Skeletal muscle tissue (tissue), 4 donors: ENCODE data around the gene KRTAP13-3. TPM values are rescaled to one million over a fixed set of nuclear protein-coding genes. Genes with fewer than 3 reads are reported as not detected.

ENCODE experiments used
- H3K27ac ChIP-seq: one replicate; pipeline ENCODE4 v1.7.0; 2013; ENCODE audit warnings: mild to moderate bottlenecking, low read depth, low read length, inconsistent platforms
- H3K27me3 ChIP-seq, 3 donors: one replicate each; pipeline ENCODE4 v1.7.0; 2013; ENCODE audit warnings: low read length in 3 of 3; ENCODE audit not compliant: control insufficient read depth in 3 of 3, insufficient read depth in 3 of 3
- H3K36me3 ChIP-seq, 3 donors: one replicate each; pipeline ENCODE4 v1.7.0; 2013; ENCODE audit warnings: low read length in 3 of 3; ENCODE audit not compliant: control insufficient read depth in 3 of 3, insufficient read depth in 3 of 3
- H3K4me1 ChIP-seq, 3 donors: one replicate each; pipeline ENCODE4 v1.7.0; 2013; ENCODE audit warnings: low read length in 3 of 3, mild to moderate bottlenecking in 3 of 3; ENCODE audit not compliant: control insufficient read depth in 3 of 3, insufficient read depth in 3 of 3
- H3K4me3 ChIP-seq, 3 donors: one replicate each; pipeline ENCODE4 v1.7.0; 2013; ENCODE audit warnings: low read length in 3 of 3
- H3K9ac ChIP-seq, 3 donors: one replicate each; pipeline ENCODE4 v1.7.0; 2013; ENCODE audit warnings: low read length in 3 of 3, mild to moderate bottlenecking in 3 of 3, moderate library complexity in 2 of 3, low read depth in 1 of 3
- H3K9me3 ChIP-seq, 3 donors: one replicate each; pipeline ENCODE4 v1.7.0; 2013; ENCODE audit warnings: low read length in 3 of 3; ENCODE audit not compliant: control insufficient read depth in 3 of 3
- total RNA-seq: library from RNA; depleted of rRNA; stranded (reverse); fragments of >200 nt; gene quantifications from one replicate; pipeline ENCODE4 v1.2.3, GENCODE V29; 2014
- donor health status: Osteomylitis.

Gene KRTAP13-3
- total RNA-seq, 1 donor from 2014 or later: not detected

GRCh38 chr21:30430170-30430655 lies 4.5 kb upstream of the KRTAP13-3 start, which contains the start of gene KRTAP13-4:
Gene KRTAP13-4 (plus strand): TSS chr21:30430220. CDS start chr21:30430276, 56 bp downstream.
- Histone ChIP-seq H3K9me3 (no peaks in the 10 kb centered on the region), H3K27me3 (peaks cover 0 to 2% (median 0%) of the 10 kb centered on the region in 3 donors), H3K36me3 (no peaks in the 10 kb centered on the region), H3K4me1 (no peaks in the 10 kb centered on the region), H3K27ac (no peak within 1 kb of the TSS), H3K9ac (no peak within 1 kb of the TSS), H3K4me3 (no peak within 1 kb of the TSS)

GRCh38 chr21:30426731-30427130 lies 1.0 kb upstream of the KRTAP13-3 start:
- H3K4me1 ChIP-seq: no peaks in the 10 kb centered on the region

GRCh38 chr21:30415993-30416392 lies 9.7 kb downstream of the KRTAP13-3 start:
- no peaks in the 10 kb centered on the region for H3K9me3 ChIP-seq

More at GRCh38 chr21:30426731-30427130, 1.0 kb upstream of the KRTAP13-3 start:
- Histone ChIP-seq H3K27ac (no peak overlapping the region), H3K4me3 (no peak overlapping the region), H3K9ac (no peak overlapping the region), H3K36me3 (no peaks in the 10 kb centered on the region), H3K27me3 (no peaks in the 10 kb centered on the region), H3K9me3 (no peaks in the 10 kb centered on the region)

GRCh38 chr21:30408782-30409494 lies 16.8 kb downstream of the KRTAP13-3 start:
- Histone ChIP-seq H3K4me1 (no peaks in the 10 kb centered on the region), H3K9me3 (no peaks in the 10 kb centered on the region), H3K4me3 (no peak overlapping the region), H3K9ac (no peak overlapping the region), H3K36me3 (no peaks in the 10 kb centered on the region), H3K27me3 (no peaks in the 10 kb centered on the region), H3K27ac (no peak overlapping the region)

More at GRCh38 chr21:30415993-30416392, 9.7 kb downstream of the KRTAP13-3 start:
- no peaks in the 10 kb centered on the region for H3K4me1 ChIP-seq
- H3K27ac ChIP-seq: no peak overlapping the region
- H3K36me3 ChIP-seq: no peaks in the 10 kb centered on the region
- H3K27me3 ChIP-seq: no peaks in the 10 kb centered on the region
- H3K4me3 ChIP-seq: no peak overlapping the region
- no peak overlapping the region for H3K9ac ChIP-seq

- H3K4me1 ChIP-seq: no peaks in the 10 kb centered on the region
- no peak within 1 kb of the TSS for H3K9ac ChIP-seq
- no peaks in the 10 kb centered on the region for H3K36me3 ChIP-seq
- H3K27ac ChIP-seq: no peak within 1 kb of the TSS
- H3K9me3 ChIP-seq: no peaks in the 10 kb centered on the region
- no peaks in the 10 kb centered on the region for H3K27me3 ChIP-seq
- H3K4me3 ChIP-seq: no peak within 1 kb of the TSS
These were observed 30.0 kb downstream of the KRTAP13-3 start, which contains the start of gene KRTAP13-1 for GRCh38 chr21:30395731-30396130. Gene KRTAP13-1 (plus strand): TSS chr21:30396031. CDS start chr21:30396087, 56 bp downstream.

GRCh38 chr21:30391492-30392025 lies 34.2 kb downstream of the KRTAP13-3 start:
- Histone ChIP-seq H3K9ac (no peak overlapping the region), H3K4me1 (no peaks in the 10 kb centered on the region), H3K9me3 (no peaks in the 10 kb centered on the region), H3K27me3 (no peaks in the 10 kb centered on the region), H3K4me3 (no peak overlapping the region), H3K36me3 (no peaks in the 10 kb centered on the region), H3K27ac (no peak overlapping the region)

GRCh38 chr21:30382201-30382600 lies 43.5 kb downstream of the KRTAP13-3 start:
- Histone ChIP-seq H3K4me1 (no peaks in the 10 kb centered on the region), H3K36me3 (no peaks in the 10 kb centered on the region), H3K27ac (no peak overlapping the region), H3K9me3 (no peaks in the 10 kb centered on the region), H3K4me3 (no peak overlapping the region), H3K9ac (no peak overlapping the region), H3K27me3 (no peaks in the 10 kb centered on the region)

Other genes with a start within 250 kb of the KRTAP13-3 start
- not detected for gene CLDN8, start 209.8 kb downstream of the KRTAP13-3 start, total RNA-seq
- gene KRTAP24-1, start 143.0 kb downstream of the KRTAP13-3 start, total RNA-seq: not detected
- not detected for gene KRTAP25-1, start 136.4 kb downstream of the KRTAP13-3 start, total RNA-seq
- not detected for gene KRTAP26-1, start 105.6 kb downstream of the KRTAP13-3 start, total RNA-seq
- not detected for gene KRTAP27-1, start 88.2 kb downstream of the KRTAP13-3 start, total RNA-seq
- not detected for gene KRTAP23-1, start 77.3 kb downstream of the KRTAP13-3 start, total RNA-seq
- gene KRTAP13-2, start 53.7 kb downstream of the KRTAP13-3 start, total RNA-seq: not detected
- gene KRTAP13-1, start 29.9 kb downstream of the KRTAP13-3 start, total RNA-seq: not detected
- gene KRTAP13-4, start 4.3 kb upstream of the KRTAP13-3 start, total RNA-seq: not detected
- not detected for gene KRTAP15-1, start 14.3 kb upstream of the KRTAP13-3 start, total RNA-seq
- not detected for gene KRTAP19-1, start 54.4 kb upstream of the KRTAP13-3 start, total RNA-seq
- not detected for gene KRTAP19-2, start 61.5 kb upstream of the KRTAP13-3 start, total RNA-seq
- not detected for gene KRTAP19-3, start 66.1 kb upstream of the KRTAP13-3 start, total RNA-seq
- gene KRTAP19-4, start 71.2 kb upstream of the KRTAP13-3 start, total RNA-seq: not detected
- gene KRTAP19-5, start 76.2 kb upstream of the KRTAP13-3 start, total RNA-seq: not detected
- gene KRTAP19-6, start 115.9 kb upstream of the KRTAP13-3 start, total RNA-seq: not detected
- not detected for gene KRTAP19-7, start 135.4 kb upstream of the KRTAP13-3 start, total RNA-seq
- gene KRTAP22-2, start 164.5 kb upstream of the KRTAP13-3 start, total RNA-seq: not detected
- not detected for gene KRTAP6-3, start 166.5 kb upstream of the KRTAP13-3 start, total RNA-seq
- gene KRTAP6-2, start 173.0 kb upstream of the KRTAP13-3 start, total RNA-seq: not detected
- gene KRTAP22-1, start 175.2 kb upstream of the KRTAP13-3 start, total RNA-seq: not detected
- not detected for gene KRTAP6-1, start 188.0 kb upstream of the KRTAP13-3 start, total RNA-seq
- gene KRTAP20-1, start 190.5 kb upstream of the KRTAP13-3 start, total RNA-seq: not detected
- gene KRTAP20-4, start 194.7 kb upstream of the KRTAP13-3 start, total RNA-seq: not detected
- not detected for gene KRTAP20-2, start 209.3 kb upstream of the KRTAP13-3 start, total RNA-seq
- gene KRTAP20-3, start 216.9 kb upstream of the KRTAP13-3 start, total RNA-seq: not detected